Measurements from ENCODE around the gene SNX30.
"Not testable (repeated sequence)": the region's sequence is repeated elsewhere in the genome, so short reads cannot be mapped to it uniquely, and the experiment has no call there.

SNX30 gene, protein sequence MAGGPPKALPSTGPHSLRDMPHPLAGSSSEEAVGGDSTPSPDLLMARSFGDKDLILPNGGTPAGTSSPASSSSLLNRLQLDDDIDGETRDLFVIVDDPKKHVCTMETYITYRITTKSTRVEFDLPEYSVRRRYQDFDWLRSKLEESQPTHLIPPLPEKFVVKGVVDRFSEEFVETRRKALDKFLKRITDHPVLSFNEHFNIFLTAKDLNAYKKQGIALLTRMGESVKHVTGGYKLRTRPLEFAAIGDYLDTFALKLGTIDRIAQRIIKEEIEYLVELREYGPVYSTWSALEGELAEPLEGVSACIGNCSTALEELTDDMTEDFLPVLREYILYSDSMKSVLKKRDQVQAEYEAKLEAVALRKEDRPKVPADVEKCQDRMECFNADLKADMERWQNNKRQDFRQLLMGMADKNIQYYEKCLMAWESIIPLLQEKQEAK

DNA sequence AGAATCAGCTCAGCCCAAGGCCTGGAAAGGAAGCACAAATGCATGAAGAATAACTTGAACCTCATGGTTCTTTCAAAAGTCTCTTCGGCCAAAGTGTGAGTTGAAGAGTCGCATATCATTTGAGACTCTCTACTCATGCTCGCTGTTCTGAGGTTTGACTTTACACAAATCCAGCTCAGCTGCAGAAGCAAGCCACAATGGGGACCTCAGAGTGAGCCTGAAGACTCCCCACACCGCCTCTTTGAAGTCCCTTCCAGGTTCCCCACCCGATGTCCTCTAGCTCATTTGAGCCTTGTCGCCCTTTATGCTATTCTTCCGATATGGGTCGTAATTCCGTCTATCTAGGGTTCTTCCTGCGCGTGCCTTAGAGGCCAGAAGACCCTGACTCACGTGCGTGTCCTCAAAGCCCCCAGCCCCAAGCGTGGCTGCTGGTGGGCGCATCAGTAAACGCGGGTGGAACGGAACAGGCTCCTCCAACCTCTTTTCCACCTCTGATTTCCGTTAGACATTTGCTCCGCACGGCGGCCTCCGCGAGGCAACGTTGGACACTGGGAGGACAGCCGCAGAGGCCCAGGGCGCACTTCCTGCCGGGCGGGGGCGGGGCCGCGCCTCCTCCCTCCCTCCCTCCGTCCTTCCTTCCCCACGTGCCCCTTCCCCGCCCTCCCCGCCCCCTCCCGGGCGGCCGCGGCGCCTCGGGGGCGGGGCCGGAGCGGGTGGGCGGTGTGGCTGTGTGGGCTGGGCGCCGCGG lies at the start of gene SNX30:
Gene SNX30, plus strand, starts transcription at position 745 of the 748 bp plus-strand sequence. CDS start 242 bp downstream, outside the sequence.
- DNase-seq (ENCODE audit: low read depth): peak; percentile 88

- no peak for DNase-seq (ENCODE audit: low read depth)
Observed at GRCh38 chr9:112703304-112703703, 47.3 kb upstream of the SNX30 start.

- DNase-seq (ENCODE audit: low read depth): peak; percentile 21
Observed at GRCh38 chr9:112705768-112706427, 44.7 kb upstream of the SNX30 start.

- no peak for DNase-seq (ENCODE audit: low read depth)
Observed at GRCh38 chr9:112711050-112711689, 39.4 kb upstream of the SNX30 start.

DNA sequence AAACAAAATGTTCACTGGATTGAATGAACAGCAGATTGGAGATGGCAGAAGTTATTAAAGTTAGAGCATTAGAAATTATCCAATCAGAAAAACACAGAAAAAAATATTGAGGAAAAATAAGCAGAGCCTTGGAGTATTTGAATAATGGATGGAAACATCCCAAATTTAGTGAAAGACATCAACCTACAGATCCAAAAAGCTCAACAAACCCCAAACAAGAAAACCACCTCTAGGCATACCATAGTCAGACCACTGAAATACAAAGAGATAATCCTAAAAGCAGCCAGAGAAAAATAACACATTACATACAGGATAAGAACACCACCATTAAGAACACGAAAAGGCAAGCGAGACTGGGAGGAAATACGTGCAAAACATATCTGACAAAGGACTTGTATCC lies 37.9 kb upstream of the SNX30 start:
- no peak for DNase-seq (ENCODE audit: low read depth)

GRCh38 chr9:112717661-112718331 lies 32.8 kb upstream of the SNX30 start, which contains the start of gene INIP:
INIP (minus strand) TSS chr9:112718117; CDS start chr9:112716485, 1,632 bp downstream.
- peak; percentile 91 for DNase-seq (ENCODE audit: low read depth)

GRCh38 chr9:112719241-112719691 lies 31.3 kb upstream of the SNX30 start:
- peak; percentile 32 for DNase-seq (ENCODE audit: low read depth)

- no peak for DNase-seq (ENCODE audit: low read depth)
Observed at GRCh38 chr9:112719696-112720095, 30.9 kb upstream of the SNX30 start.

DNA sequence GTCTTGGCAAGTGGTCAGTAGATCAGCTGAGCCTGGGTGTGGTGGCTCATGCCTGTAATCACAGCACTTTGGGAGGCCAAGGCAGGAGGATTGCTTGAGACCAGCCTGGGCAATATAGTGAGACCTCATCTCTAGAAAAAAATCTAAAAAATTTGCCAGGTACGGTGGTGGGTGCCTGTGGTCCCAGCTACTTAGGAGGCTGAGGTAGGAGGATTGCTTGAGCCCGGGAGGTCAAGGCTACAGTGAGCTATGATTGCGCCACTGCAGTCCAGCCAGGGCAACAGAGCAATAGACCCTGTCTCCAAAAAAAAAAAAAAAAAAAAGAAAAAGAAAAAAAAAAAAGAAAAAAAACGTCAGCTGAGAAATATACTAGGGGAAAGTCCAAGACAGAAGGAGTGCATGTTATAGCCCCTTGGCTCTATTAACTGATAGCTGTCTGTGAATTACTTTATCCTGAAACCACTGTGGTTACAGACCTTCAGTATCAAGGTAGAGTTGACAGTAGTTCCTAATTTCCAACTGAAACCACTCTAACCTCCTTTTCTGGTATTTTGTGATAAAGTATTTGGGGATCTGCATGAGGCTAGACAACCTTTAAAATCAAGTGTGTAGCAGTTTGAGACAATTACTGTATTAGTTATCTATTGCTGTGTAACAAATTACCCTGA lies 30.3 kb upstream of the SNX30 start:
- DNase-seq (ENCODE audit: low read depth): no peak

DNA sequence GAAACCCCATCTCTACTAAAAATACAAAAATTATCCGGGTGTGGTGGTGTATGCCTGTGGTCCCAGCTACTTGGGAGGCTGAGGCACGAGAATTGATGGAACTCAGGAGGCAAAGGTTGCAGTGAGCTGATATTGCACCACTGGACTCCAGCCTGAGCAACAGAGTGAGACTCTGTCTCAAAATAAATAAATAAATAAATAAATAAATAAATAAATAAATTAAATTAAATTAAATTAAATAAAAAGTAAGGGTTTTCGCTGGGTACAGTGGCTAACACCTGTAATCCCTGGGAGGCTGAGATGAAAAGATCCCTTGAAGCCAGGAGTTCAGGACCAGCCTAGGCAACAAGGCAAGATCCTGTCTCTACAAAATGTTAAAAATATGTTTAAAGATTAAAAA lies 27.8 kb upstream of the SNX30 start:
- not testable (repeated sequence) for DNase-seq (ENCODE audit: low read depth)

- no peak for DNase-seq (ENCODE audit: low read depth)
Observed at GRCh38 chr9:112725961-112726360, 24.6 kb upstream of the SNX30 start.

DNA sequence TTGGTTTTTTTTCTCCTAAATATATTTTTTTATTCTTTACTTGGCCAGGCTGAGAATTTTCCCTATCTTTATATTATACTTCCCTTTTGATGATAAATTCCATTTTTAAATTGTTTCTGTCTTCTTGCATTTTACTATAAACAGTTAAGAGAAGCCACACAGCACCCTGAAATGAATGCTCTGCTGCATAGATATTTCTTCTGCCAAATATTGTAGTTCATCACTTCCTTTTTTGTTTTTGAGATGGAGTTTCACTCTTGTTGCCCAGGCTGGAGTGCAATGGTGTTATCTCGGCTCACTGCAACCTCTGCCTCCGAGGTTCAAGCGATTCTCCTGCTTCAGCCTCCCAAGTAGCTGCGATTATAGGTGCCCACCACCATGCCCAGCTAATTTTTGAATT lies 24.1 kb upstream of the SNX30 start:
- DNase-seq (ENCODE audit: low read depth): no peak

DNA sequence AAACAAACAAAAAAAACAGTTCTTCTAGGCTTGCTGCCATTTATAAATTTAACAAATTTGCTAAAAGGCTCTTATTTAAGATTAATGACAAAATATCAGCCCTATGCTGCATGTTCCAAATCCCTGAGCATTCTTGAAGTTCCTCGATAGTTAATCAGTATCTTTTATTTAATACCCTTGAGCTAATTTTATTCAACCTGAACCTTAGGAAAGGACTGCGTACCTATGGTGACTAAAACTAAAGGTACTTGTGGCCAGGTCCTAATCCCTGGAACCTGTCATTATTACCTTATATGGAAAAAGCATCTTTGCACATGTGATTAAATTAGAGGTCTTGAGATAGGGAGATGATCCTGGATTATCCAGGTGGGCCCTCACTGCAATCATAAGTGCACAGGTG lies 22.2 kb upstream of the SNX30 start:
- DNase-seq (ENCODE audit: low read depth): no peak

GRCh38 chr9:112731971-112732370 lies 18.6 kb upstream of the SNX30 start:
- DNase-seq (ENCODE audit: low read depth): no peak

- DNase-seq (ENCODE audit: low read depth): no peak
Observed at GRCh38 chr9:112734892-112735291, 15.7 kb upstream of the SNX30 start.

- DNase-seq (ENCODE audit: low read depth): no peak
Observed at GRCh38 chr9:112743216-112743836, 7.2 kb upstream of the SNX30 start.

- no peak for DNase-seq (ENCODE audit: low read depth)
Observed at GRCh38 chr9:112744177-112744576, 6.4 kb upstream of the SNX30 start.

DNA sequence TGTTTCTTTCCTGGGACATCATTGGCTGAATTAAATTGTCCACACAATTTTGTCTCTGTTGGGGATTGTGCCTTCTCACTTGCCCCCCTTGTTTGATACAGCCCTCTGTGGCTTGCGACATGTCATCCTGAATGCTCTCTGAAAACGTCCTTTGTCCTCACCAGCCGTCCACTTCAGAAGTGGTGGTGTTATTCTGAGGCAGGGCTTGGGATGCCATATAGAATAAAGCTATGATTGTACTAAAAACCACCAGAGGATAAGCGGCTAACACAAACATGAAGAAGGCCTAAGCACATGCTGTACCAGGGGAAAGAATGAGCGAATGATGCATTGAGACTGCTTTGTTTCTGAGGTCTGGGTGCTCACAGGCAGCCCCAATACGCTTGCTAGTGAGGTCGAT lies 3.5 kb upstream of the SNX30 start:
- no peak for DNase-seq (ENCODE audit: low read depth)

- no peak for DNase-seq (ENCODE audit: low read depth)
Observed at GRCh38 chr9:112750764-112751055, 150 bp downstream of the SNX30 start.

GRCh38 chr9:112751056-112751795 lies 666 bp downstream of the SNX30 start:
- no peak for DNase-seq (ENCODE audit: low read depth)
